Right lobe of liver (tissue), 4 donors: ENCODE results near the gene EVA1C.

Experiments
- CTCF ChIP-seq, 4 donors: fragments of 200-600 bp in 3 of 4; fragments of 450-650 bp in 1 of 4; IDR thresholded peaks; one replicate each; pipeline versions ENCODE4 v1.5.1 to v1.8.0; 2016 to 2022; ENCODE audit warnings: antibody characterized with exemption in 4 of 4, mild to moderate bottlenecking in 2 of 4
- POLR2A ChIP-seq: fragments of 450-650 bp; IDR thresholded peaks from one replicate; pipeline ENCODE4 v1.6.1; 2017; ENCODE audit warnings: antibody characterized with exemption, mild to moderate bottlenecking
- donor health status: DM: no; HTN: no; CAD: no.
- donor health status: DM: no; HTN: no; CAD: no.
- donor health status: DM: no; HTN: yes; CAD: no.

DNA sequence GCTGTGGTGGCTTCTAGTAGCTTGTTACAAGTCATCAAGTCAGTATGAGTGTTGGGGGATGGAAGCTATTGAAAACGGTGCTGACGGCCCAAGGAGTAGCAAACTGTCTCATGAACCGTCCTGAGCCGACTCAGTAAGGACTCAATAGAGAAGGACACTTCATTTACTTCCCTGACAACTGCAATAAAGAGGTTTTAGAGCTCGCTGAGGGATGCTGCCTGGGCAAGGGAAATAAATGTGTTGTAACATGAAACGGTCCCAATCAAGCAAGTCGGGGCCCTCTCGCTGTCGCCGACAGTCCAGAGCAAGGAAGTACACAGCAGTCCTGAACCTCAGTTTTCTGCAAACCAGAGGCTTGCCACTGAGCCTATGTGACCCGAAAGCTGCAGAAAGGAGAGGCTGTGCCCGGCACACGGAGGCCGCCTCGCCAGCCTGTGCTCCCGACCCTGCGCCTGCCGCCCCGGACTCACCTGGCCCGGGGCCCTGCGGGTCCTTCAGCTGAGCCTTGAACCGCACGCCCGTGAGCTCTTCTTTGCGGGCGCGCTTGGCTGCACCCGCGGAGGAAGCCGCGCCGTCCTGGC is 20.1 kb upstream of the EVA1C start:
- TF ChIP-seq CTCF (IDR thresholded peaks at IDR 0.05): no peak
- TF ChIP-seq POLR2A: no peak
